ENCODE measurements around the gene AJM1.
"Not testable (repeated sequence)": the region's sequence is repeated elsewhere in the genome, so short reads cannot be mapped to it uniquely, and the experiment has no call there.

Gene AJM1

DNA sequence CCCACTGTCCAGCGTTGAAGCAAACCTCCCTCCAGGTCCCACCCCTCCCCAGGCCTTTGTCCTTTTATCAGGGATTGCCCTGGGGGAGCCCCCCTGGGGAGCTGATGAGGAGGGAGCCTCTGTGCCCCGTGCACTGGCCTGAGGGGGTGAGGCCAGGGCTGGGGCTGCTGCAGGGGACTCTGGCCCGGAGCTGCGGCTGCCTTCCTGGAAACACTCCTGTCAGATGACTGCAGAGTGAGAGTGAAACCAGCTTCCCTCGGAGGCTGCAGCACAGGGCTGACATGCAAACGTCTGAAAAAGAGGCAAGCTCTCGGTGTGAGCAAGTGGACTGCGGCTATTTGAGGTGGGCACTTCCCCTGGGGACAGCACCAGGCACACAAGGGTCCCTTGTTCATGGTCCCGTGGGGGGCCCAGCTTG is 39.4 kb downstream of the AJM1 start:
- DNase-seq, result no peak

DNA sequence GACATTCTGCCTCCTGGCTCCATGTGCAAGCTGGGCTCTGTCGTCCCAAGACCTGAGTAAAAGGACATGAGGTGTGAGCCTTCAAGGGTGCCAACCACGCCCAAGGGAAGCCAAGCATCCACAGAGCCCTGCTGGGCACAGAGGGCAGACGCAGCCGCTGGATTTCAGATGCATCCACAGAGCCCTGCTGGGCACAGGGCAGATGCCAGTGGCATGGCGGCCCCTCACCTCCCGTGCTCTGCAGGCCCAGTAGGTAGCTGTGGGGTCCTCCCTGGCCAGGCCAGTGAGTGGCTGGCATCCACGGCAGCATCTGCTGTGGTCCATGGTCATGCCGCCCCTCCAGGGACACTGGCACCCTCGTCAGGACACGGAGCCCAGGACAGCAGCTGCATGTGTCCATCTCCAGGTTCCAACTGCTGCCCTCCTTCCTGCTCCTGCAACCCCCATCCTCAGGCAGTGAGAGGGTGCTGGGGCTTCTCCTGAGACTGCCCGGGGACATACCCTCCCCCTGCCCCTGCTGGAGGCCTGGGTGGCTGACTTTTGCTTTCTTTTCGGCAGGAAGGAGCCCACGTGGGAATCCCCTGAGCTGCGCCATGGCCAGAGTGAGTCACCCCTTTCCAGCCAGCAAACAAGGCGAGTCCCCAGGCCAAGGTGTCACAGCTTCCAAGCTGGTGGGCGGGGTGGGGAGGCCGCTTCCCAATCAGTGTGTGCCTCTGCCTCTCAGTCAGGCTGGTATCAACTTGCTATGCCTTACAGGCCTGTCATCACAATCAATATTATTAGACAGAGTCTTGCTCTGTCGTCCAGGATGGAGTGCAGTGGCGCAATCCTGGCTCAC is 40.0 kb downstream of the AJM1 start:
- DNase-seq, result no peak

DNA sequence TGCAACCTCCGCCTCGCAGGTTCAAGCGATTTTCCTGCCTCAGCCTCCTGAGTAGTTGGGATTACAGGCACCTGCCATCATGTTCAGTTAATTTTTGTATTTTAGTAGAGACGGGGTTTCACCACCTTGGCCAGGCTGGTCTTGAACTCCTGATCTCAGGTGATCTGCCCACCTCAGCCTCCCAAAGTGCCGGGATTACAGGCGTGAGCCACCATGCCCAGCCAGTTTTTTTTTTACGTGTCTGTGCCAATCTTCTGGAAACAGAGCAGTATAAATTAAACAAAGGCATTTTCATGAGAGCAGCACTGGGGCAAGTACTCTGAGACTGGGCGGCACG is 40.6 kb downstream of the AJM1 start:
- not testable (repeated sequence) for DNase-seq

DNA sequence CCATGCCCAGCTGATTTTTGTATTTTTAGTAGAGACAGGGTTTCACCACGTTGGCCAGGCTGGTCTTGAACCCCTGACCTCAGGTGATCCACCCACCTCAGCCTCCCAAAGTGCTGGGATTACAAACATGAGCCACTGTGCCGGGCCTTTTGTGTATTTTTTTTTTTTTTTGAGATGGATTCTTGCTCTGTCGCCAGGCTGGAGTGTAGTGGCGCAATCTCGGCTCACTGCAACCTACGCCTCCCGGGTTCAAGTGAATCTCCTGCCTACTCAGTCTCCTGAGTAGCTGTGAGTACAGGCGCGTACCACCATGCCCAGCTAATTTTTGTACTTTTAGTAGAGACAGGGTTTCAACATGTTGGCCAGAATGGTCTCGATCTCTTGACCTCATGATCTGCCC is 41.4 kb downstream of the AJM1 start:
- DNase-seq, result not testable (repeated sequence)

GRCh38 chr9:136885950-136886578 is 43.8 kb downstream of the AJM1 start, which contains the start of gene TRAF2:
Gene TRAF2 (plus strand): TSS chr9:136886516. CDS start chr9:136898741, 12,225 bp downstream.
- DNase-seq, result peak; percentile 89

- peak; percentile 6 for DNase-seq
Measured at GRCh38 chr9:136886610-136887597, 44.6 kb downstream of the AJM1 start.

DNA sequence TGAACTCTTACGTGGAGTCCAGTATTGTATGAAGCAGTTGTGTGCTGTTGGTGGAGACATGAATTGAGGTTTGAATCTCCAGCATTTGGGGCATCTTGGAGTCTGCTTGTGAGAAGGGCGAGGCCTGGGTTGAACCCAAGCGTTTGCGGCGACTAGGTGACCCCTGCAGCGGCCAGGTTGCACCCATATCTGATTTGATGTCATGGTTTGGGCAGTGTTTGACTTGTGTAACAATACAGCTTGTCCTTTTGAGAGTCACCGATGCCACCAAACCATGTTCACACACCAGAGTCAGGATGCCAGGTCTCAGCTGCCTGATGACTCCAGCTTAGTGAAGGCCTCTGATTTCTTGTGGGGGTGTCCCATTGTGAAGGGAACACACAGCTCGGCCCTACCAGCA is 46.2 kb downstream of the AJM1 start:
- no peak for DNase-seq

- no peak for DNase-seq
Measured at GRCh38 chr9:136889858-136890257, 47.6 kb downstream of the AJM1 start.

DNA sequence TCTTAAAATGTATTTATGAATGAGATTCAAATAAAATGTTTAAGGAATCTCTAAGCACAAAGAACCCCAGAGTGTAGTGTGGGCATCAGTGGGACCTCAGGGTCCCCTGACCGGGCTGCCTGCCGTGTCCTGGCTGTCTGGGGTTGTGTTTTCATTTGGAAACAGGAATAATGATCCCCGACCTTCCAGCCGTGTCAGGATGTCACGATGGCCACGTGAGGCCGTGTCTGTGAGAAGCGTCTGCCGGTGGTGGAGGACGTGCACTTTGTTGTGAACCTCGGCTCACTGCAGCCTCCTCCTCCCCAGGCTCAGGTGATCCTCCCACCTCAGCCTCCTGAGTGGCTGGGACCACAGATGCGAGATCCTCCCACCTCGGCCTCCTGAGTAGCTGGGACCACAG is 48.4 kb downstream of the AJM1 start:
- no peak for DNase-seq

Data from DMS79 (cell line).